DOHH2 (cell line): ENCODE measurements around the gene TNRC18.
"Not testable (repeated sequence)": the region's sequence is repeated elsewhere in the genome, so short reads cannot be mapped to it uniquely, and the experiment has no call there.

Experiments used
- CTCF ChIP-seq: fragments of 200-600 bp; sonication (generic); IDR thresholded peaks from one replicate; pipeline ENCODE4 v1.5.1; 2014; ENCODE audit warnings: antibody characterized with exemption, mild to moderate bottlenecking, low read depth, low read length; ENCODE audit not compliant: poor library complexity, severe bottlenecking
- EZH2phosphoT487 ChIP-seq: fragments of 200-600 bp; sonication (generic); IDR thresholded peaks from 2 replicates; pipeline ENCODE4 v1.6.1; 2017; ENCODE audit warnings: borderline replicate concordance, mild to moderate bottlenecking, antibody characterized with exemption, low read length, moderate library complexity, mixed read lengths

- not testable (repeated sequence) for TF ChIP-seq EZH2phosphoT487, CTCF
Measured at GRCh38 chr7:5274985-5275431, 148.6 kb downstream of the TNRC18 start.
